Esophagus (tissue), 2 donors: Measurements from ENCODE around the gene SORCS3. TPM values are rescaled to one million over a fixed set of nuclear protein-coding genes. Genes with fewer than 3 reads are reported as not detected.

Source experiments
- H3K27ac ChIP-seq, 2 donors: one replicate each; pipeline ENCODE4 v1.5.1; 2013; ENCODE audit warnings: low read depth in 2 of 2, mild to moderate bottlenecking in 2 of 2, inconsistent platforms in 1 of 2, low read length in 1 of 2, moderate library complexity in 1 of 2
- H3K27me3 ChIP-seq, 2 donors: one replicate each; pipeline ENCODE4 v1.6.1; 2013; ENCODE audit warnings: low read length in 2 of 2, control low read depth in 1 of 2, mild to moderate bottlenecking in 1 of 2; ENCODE audit not compliant: insufficient read depth in 2 of 2, control insufficient read depth in 1 of 2
- H3K36me3 ChIP-seq, 2 donors: one replicate each; pipeline ENCODE4 v1.6.1; 2013; ENCODE audit warnings: low read length in 1 of 2; ENCODE audit not compliant: control insufficient read depth in 2 of 2, insufficient read depth in 2 of 2
- H3K4me1 ChIP-seq, 2 donors: one replicate each; pipeline ENCODE4 v1.6.1; 2013; ENCODE audit warnings: low read length in 1 of 2; ENCODE audit not compliant: control insufficient read depth in 2 of 2, insufficient read depth in 2 of 2
- H3K4me3 ChIP-seq, 2 donors: one replicate each; pipeline ENCODE4 v1.5.1; 2013; ENCODE audit warnings: low read length in 2 of 2, mild to moderate bottlenecking in 2 of 2, low read depth in 1 of 2, moderate library complexity in 1 of 2
- H3K9me3 ChIP-seq, 2 donors: one replicate each; pipeline ENCODE4 v1.6.1; 2013; ENCODE audit warnings: mild to moderate bottlenecking in 2 of 2, low read depth in 1 of 2, low read length in 1 of 2, moderate library complexity in 1 of 2; ENCODE audit not compliant: control insufficient read depth in 2 of 2, insufficient read depth in 1 of 2
- WGBS, 2 donors: extraction: QIAGEN DNeasy Blood & Tissue Kit; methylation state at CpG; one replicate each; pipeline ENCODE4 v1.1.7; 2013; 5-methylcytosine and 5-hydroxymethylcytosine counted together
- polyA plus RNA-seq, 2 donors: library from polyadenylated mRNA; stranded (reverse); fragments of 200-250 nt; gene quantifications; one replicate each; pipeline ENCODE4 v1.2.3, GENCODE V29; 2013
- donor health status: healthy with polysubstance abuse.
- donor health status: Bipolar disorder and iron deficiency.

SORCS3 gene
- polyA plus RNA-seq, 2 donors: 0.02 to 0.04 TPM

- Histone ChIP-seq H3K9me3 (no peaks in the 10 kb centered on the region), H3K4me1 (no peaks in the 10 kb centered on the region), H3K36me3 (no peaks in the 10 kb centered on the region), H3K27ac (no peak overlapping the region), H3K4me3 (no peak overlapping the region), H3K27me3 (no peaks in the 10 kb centered on the region)
- 75 to 77% methylated on average over 5 of the region's 5 CpGs for WGBS, 2 donors
These were observed 252.0 kb downstream of the SORCS3 start for GRCh38 chr10:104892879-104893617.

GRCh38 chr10:104893701-104894100 is 252.6 kb downstream of the SORCS3 start:
- Histone ChIP-seq H3K27me3 (no peaks in the 10 kb centered on the region), H3K4me1 (no peaks in the 10 kb centered on the region), H3K36me3 (no peaks in the 10 kb centered on the region), H3K9me3 (no peaks in the 10 kb centered on the region), H3K27ac (no peak overlapping the region), H3K4me3 (no peak overlapping the region)
- 50 to 68% methylated on average over 6 of the region's 6 CpGs for WGBS, 2 donors

- WGBS, 2 donors: 55 to 60% methylated on average over 3 of the region's 3 CpGs
- Histone ChIP-seq H3K27ac (no peak overlapping the region), H3K4me1 (no peaks in the 10 kb centered on the region), H3K27me3 (no peaks in the 10 kb centered on the region), H3K4me3 (no peak overlapping the region), H3K36me3 (no peaks in the 10 kb centered on the region), H3K9me3 (no peaks in the 10 kb centered on the region)
These were observed 253.6 kb downstream of the SORCS3 start for GRCh38 chr10:104894681-104895080.

- H3K27me3 ChIP-seq: no peaks in the 10 kb centered on the region
- H3K4me3 ChIP-seq: no peak overlapping the region
- no peaks in the 10 kb centered on the region for H3K4me1 ChIP-seq
- no peaks in the 10 kb centered on the region for H3K9me3 ChIP-seq
- WGBS, 2 donors: 31 to 40% methylated on average over 1 of the region's 1 CpG
- H3K27ac ChIP-seq: no peak overlapping the region
- H3K36me3 ChIP-seq: no peaks in the 10 kb centered on the region
These were observed 254.5 kb downstream of the SORCS3 start for GRCh38 chr10:104895541-104895940.

GRCh38 chr10:104895981-104896380 is 254.9 kb downstream of the SORCS3 start:
- Histone ChIP-seq H3K27ac (no peak overlapping the region), H3K4me3 (no peak overlapping the region)
- WGBS, 2 donors: 30 to 73% methylated on average over 1 of the region's 1 CpG

GRCh38 chr10:104897696-104898095 is 256.6 kb downstream of the SORCS3 start:
- WGBS, 2 donors: 61 to 64% methylated on average over 4 of the region's 4 CpGs
- Histone ChIP-seq H3K27ac (no peak overlapping the region), H3K4me3 (no peak overlapping the region), H3K27me3 (no peaks in the 10 kb centered on the region), H3K9me3 (no peaks in the 10 kb centered on the region), H3K4me1 (no peaks in the 10 kb centered on the region), H3K36me3 (no peaks in the 10 kb centered on the region)

More at GRCh38 chr10:104895981-104896380, 254.9 kb downstream of the SORCS3 start:
- no peaks in the 10 kb centered on the region for H3K36me3 ChIP-seq
- no peaks in the 10 kb centered on the region for H3K27me3 ChIP-seq
- no peaks in the 10 kb centered on the region for H3K4me1 ChIP-seq
- no peaks in the 10 kb centered on the region for H3K9me3 ChIP-seq

GRCh38 chr10:104899779-104900178 is 258.7 kb downstream of the SORCS3 start:
- no peak overlapping the region for H3K27ac ChIP-seq
- H3K4me1 ChIP-seq: no peaks in the 10 kb centered on the region
- H3K9me3 ChIP-seq: no peaks in the 10 kb centered on the region
- H3K27me3 ChIP-seq: no peaks in the 10 kb centered on the region
- H3K36me3 ChIP-seq: no peaks in the 10 kb centered on the region
- H3K4me3 ChIP-seq: no peak overlapping the region

- Histone ChIP-seq H3K36me3 (no peaks in the 10 kb centered on the region), H3K27me3 (no peaks in the 10 kb centered on the region)
- 82 to 84% methylated on average over 3 of the region's 3 CpGs for WGBS, 2 donors
These were observed 262.3 kb downstream of the SORCS3 start for GRCh38 chr10:104903433-104903832.

GRCh38 chr10:104904753-104905323 is 263.7 kb downstream of the SORCS3 start:
- H3K27me3 ChIP-seq: no peaks in the 10 kb centered on the region
- 59 to 73% methylated on average over 5 of the region's 5 CpGs for WGBS, 2 donors
- no peak overlapping the region for H3K27ac ChIP-seq
- no peaks in the 10 kb centered on the region for H3K36me3 ChIP-seq
- H3K4me1 ChIP-seq: no peaks in the 10 kb centered on the region
- no peak overlapping the region for H3K4me3 ChIP-seq
- H3K9me3 ChIP-seq: no peaks in the 10 kb centered on the region

More at GRCh38 chr10:104903433-104903832, 262.3 kb downstream of the SORCS3 start:
- H3K9me3 ChIP-seq: no peaks in the 10 kb centered on the region
- H3K4me3 ChIP-seq: no peak overlapping the region
- no peaks in the 10 kb centered on the region for H3K4me1 ChIP-seq
- no peak overlapping the region for H3K27ac ChIP-seq

GRCh38 chr10:104906112-104906511 is 265.0 kb downstream of the SORCS3 start:
- 43 to 52% methylated on average over 3 of the region's 3 CpGs for WGBS, 2 donors
- Histone ChIP-seq H3K27me3 (no peaks in the 10 kb centered on the region), H3K9me3 (no peaks in the 10 kb centered on the region), H3K4me1 (peaks cover 0 to 2% of the 10 kb centered on the region in 2 donors), H3K4me3 (no peak overlapping the region), H3K36me3 (no peaks in the 10 kb centered on the region), H3K27ac (no peak overlapping the region)
